A673 (cell line): Measurements from ENCODE around the gene IQCE.

Experiments used
- EZH2 ChIP-seq: fragments of 200-600 bp; sonication (generic); IDR thresholded peaks from 2 replicates; pipeline ENCODE4 v1.6.1; 2017; ENCODE audit warnings: borderline replicate concordance, low read depth, mild to moderate bottlenecking, mixed read lengths, antibody characterized with exemption, low read length; ENCODE audit not compliant: poor library complexity, severe bottlenecking
- TF ChIP-seq, protein P1 (sequence below): fragments of 300-800, 200-600 bp; sonication (generic); conservative IDR thresholded peaks from 2 replicates; pipeline ENCODE4 v1.5.1; 2017; ENCODE audit warnings: low read depth, mild to moderate bottlenecking, antibody characterized with exemption, low read length, moderate library complexity, mixed read lengths

DNA sequence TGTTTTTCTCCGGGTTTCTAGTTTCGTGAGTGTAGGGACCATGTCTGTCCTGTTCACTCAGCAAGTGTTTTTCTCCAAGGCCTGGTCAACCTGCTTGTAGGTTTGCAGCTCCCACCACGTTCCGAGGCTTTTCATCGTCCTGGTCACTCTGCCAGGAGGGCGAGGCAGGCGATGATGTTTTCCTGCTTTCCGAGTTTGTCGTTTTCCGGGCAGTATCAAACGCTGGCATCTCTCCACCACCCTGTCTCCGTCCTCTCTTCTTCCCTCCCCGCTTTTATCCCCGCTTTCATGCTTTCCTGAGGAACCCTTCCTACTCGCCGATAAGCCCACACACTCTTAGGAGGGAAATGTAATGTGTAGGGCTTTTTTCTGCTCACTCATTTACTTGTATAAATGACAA lies 11.2 kb downstream of the IQCE start:
- TF ChIP-seq, protein P1, sequence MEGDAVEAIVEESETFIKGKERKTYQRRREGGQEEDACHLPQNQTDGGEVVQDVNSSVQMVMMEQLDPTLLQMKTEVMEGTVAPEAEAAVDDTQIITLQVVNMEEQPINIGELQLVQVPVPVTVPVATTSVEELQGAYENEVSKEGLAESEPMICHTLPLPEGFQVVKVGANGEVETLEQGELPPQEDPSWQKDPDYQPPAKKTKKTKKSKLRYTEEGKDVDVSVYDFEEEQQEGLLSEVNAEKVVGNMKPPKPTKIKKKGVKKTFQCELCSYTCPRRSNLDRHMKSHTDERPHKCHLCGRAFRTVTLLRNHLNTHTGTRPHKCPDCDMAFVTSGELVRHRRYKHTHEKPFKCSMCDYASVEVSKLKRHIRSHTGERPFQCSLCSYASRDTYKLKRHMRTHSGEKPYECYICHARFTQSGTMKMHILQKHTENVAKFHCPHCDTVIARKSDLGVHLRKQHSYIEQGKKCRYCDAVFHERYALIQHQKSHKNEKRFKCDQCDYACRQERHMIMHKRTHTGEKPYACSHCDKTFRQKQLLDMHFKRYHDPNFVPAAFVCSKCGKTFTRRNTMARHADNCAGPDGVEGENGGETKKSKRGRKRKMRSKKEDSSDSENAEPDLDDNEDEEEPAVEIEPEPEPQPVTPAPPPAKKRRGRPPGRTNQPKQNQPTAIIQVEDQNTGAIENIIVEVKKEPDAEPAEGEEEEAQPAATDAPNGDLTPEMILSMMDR = no peak
- no peak for TF ChIP-seq EZH2
